Skin epidermis (tissue), 12 donors: ENCODE results near the gene LEP.

Experiments
- H3K27ac ChIP-seq, 21 experiments: fragments of 200-600 bp; sonication (generic) in 11 of 21; one replicate each; pipeline ENCODE4 v1.5.0; 2020; ENCODE audit warnings: mild to moderate bottlenecking in 3 of 21, inconsistent platforms in 2 of 21, moderate library complexity in 2 of 21
- H3K4me3 ChIP-seq, 7 experiments: fragments of 200-600 bp; sonication (generic) in 2 of 7; one replicate each; pipeline ENCODE4 v1.5.0; 2020; ENCODE audit warnings: inconsistent platforms in 2 of 7, mild to moderate bottlenecking in 2 of 7, moderate library complexity in 1 of 7

LEP gene

GRCh38 chr7:128240696-128241386, at the start of gene LEP:
LEP (plus strand) TSS chr7:128241278; CDS start chr7:128252019, 10,741 bp downstream.
- H3K27ac ChIP-seq: no peak within 1 kb of the TSS
- H3K4me3 ChIP-seq: no peak within 1 kb of the TSS

- no peak overlapping the region for H3K4me3 ChIP-seq
- no peak overlapping the region for H3K27ac ChIP-seq
These were observed 48.5 kb upstream of the LEP start for GRCh38 chr7:128192497-128193142.

GRCh38 chr7:128194533-128195282, 46.4 kb upstream of the LEP start:
- no peak overlapping the region for H3K27ac ChIP-seq

GRCh38 chr7:128197589-128197988, 43.5 kb upstream of the LEP start:
- Histone ChIP-seq H3K4me3 (no peak overlapping the region), H3K27ac (no peak overlapping the region)

More at GRCh38 chr7:128194533-128195282, 46.4 kb upstream of the LEP start:
- H3K4me3 ChIP-seq: no peak overlapping the region

GRCh38 chr7:128197989-128198580, 43.0 kb upstream of the LEP start:
- H3K4me3 ChIP-seq: no peak overlapping the region
- no peak overlapping the region for H3K27ac ChIP-seq

- Histone ChIP-seq H3K4me3 (no peak overlapping the region), H3K27ac (no peak overlapping the region)
These were observed 40.7 kb upstream of the LEP start for GRCh38 chr7:128200376-128200775.

GRCh38 chr7:128201067-128201689, 39.9 kb upstream of the LEP start:
- peak overlapping the region in 1 of 7 experiments; percentile 8 for H3K4me3 ChIP-seq

GRCh38 chr7:128201690-128202085, 39.4 kb upstream of the LEP start:
- no peak overlapping the region for H3K27ac ChIP-seq
- no peak overlapping the region for H3K4me3 ChIP-seq

More at GRCh38 chr7:128201067-128201689, 39.9 kb upstream of the LEP start:
- no peak overlapping the region for H3K27ac ChIP-seq

- Histone ChIP-seq H3K27ac (no peak overlapping the region), H3K4me3 (no peak overlapping the region)
These were observed 38.7 kb upstream of the LEP start for GRCh38 chr7:128202287-128202957.

GRCh38 chr7:128203047-128203491, 38.0 kb upstream of the LEP start:
- Histone ChIP-seq H3K4me3 (no peak overlapping the region), H3K27ac (no peak overlapping the region)

GRCh38 chr7:128203710-128204214, 37.3 kb upstream of the LEP start:
- no peak overlapping the region for H3K27ac ChIP-seq
- H3K4me3 ChIP-seq: no peak overlapping the region

GRCh38 chr7:128204455-128204854, 36.6 kb upstream of the LEP start:
- no peak overlapping the region for H3K4me3 ChIP-seq
- H3K27ac ChIP-seq: no peak overlapping the region

GRCh38 chr7:128205068-128205467, 36.0 kb upstream of the LEP start:
- Histone ChIP-seq H3K27ac (no peak overlapping the region), H3K4me3 (no peak overlapping the region)

GRCh38 chr7:128206017-128206746, 34.9 kb upstream of the LEP start:
- H3K4me3 ChIP-seq: no peak overlapping the region

GRCh38 chr7:128206747-128207500, 34.2 kb upstream of the LEP start:
- H3K4me3 ChIP-seq: no peak overlapping the region
- H3K27ac ChIP-seq: no peak overlapping the region

More at GRCh38 chr7:128206017-128206746, 34.9 kb upstream of the LEP start:
- H3K27ac ChIP-seq: no peak overlapping the region

- Histone ChIP-seq H3K27ac (no peak overlapping the region), H3K4me3 (no peak overlapping the region)
These were observed 33.5 kb upstream of the LEP start for GRCh38 chr7:128207609-128208008.

GRCh38 chr7:128209229-128210035, 31.6 kb upstream of the LEP start:
- H3K4me3 ChIP-seq: no peak overlapping the region
- no peak overlapping the region for H3K27ac ChIP-seq
